Activated CD4-positive, alpha-beta T cell treated with anti-CD3 and anti-CD28 coated beads for 36 hours (primary cell): ENCODE data around the gene GSTA3. TPM values are rescaled to one million over a fixed set of nuclear protein-coding genes. Genes with fewer than 3 reads are reported as not detected.
"Not testable (repeated sequence)": the region's sequence is repeated elsewhere in the genome, so short reads cannot be mapped to it uniquely, and the experiment has no call there.

ENCODE experiments used
- ATAC-seq: fragments of 200-7000 bp; cut with Tn5 transposase; one replicate; pipeline ENCODE4 v1.10.0; 2021; ENCODE audit warnings: mild to moderate bottlenecking, moderate library complexity
- CTCF ChIA-PET: fragments of 350-600 bp; sonication (Branson Sonifier 250); formaldehyde crosslinking; loops from one replicate; lab custom pipeline; 2021; ENCODE audit warnings: antibody characterized with exemption; lab: Charles Lee
- POLR2A ChIA-PET: fragments of 350-600 bp; sonication (Branson Sonifier 250); formaldehyde crosslinking; loops from one replicate; lab custom pipeline; 2021; ENCODE audit warnings: antibody characterized with exemption, inconsistent platforms; lab: Charles Lee
- DNase-seq: peaks from one replicate; pipeline ENCODE4 v3.0.0-alpha.2; 2020
- H3K27ac Mint-ChIP-seq: one replicate; pipeline ENCODE4 v1.8.0; 2021; ENCODE audit warnings: mixed read lengths
- H3K27me3 Mint-ChIP-seq: one replicate; pipeline ENCODE4 v1.8.0; 2021; ENCODE audit warnings: mixed read lengths
- H3K36me3 Mint-ChIP-seq: one replicate; pipeline ENCODE4 v1.8.0; 2021; ENCODE audit warnings: low read depth, mixed read lengths
- H3K4me1 Mint-ChIP-seq: one replicate; pipeline ENCODE4 v1.8.0; 2021; ENCODE audit warnings: mixed read lengths
- H3K4me3 Mint-ChIP-seq: one replicate; pipeline ENCODE4 v1.8.0; 2021; ENCODE audit warnings: mild to moderate bottlenecking, moderate library complexity, mixed read lengths
- H3K9me3 Mint-ChIP-seq: one replicate; pipeline ENCODE4 v1.8.0; 2021; ENCODE audit warnings: low read depth, mixed read lengths
- intact Hi-C, 2 experiments: fragments of 100-400 bp; cut with DNase I in 1 of 2; cut with micrococcal nuclease in 1 of 2; formaldehyde crosslinking; loops; one replicate each; pipeline versions ENCODE4 v1.14.2 to v1.15.1; 2022 to 2024; cut with DNase I, micrococcal nuclease
- total RNA-seq, 2 experiments: library from RNA; stranded (reverse); gene quantifications; one replicate each; pipeline ENCODE4 v1.2.3, GENCODE V29; 2021

The GSTA3 gene
- total RNA-seq, 2 experiments from 2014 or later: not detected

GRCh38 chr6:52856137-52856536 lies 53.4 kb downstream of the GSTA3 start:
- H3K36me3 Mint-ChIP-seq, H3K4me1 Mint-ChIP-seq, DNase-seq, H3K27ac Mint-ChIP-seq, ATAC-seq, H3K9me3 Mint-ChIP-seq, POLR2A ChIA-PET, intact Hi-C loops, CTCF ChIA-PET, H3K4me3 Mint-ChIP-seq: not testable (repeated sequence)
- peaks cover 49% of the 10 kb centered on the region for H3K27me3 Mint-ChIP-seq

GRCh38 chr6:52849137-52849536 lies 60.4 kb downstream of the GSTA3 start:
- H3K9me3 Mint-ChIP-seq: no peaks in the 10 kb centered on the region
- H3K27ac Mint-ChIP-seq: no peak overlapping the region
- intact Hi-C loops: no loop called here
- no peaks in the 10 kb centered on the region for H3K36me3 Mint-ChIP-seq
- H3K27me3 Mint-ChIP-seq: peaks cover 18% of the 10 kb centered on the region
- POLR2A ChIA-PET: no interaction called here
- DNase-seq (no peak), ATAC-seq (no peak)
- CTCF ChIA-PET: no interaction called here
- H3K4me3 Mint-ChIP-seq: no peak overlapping the region
- H3K4me1 Mint-ChIP-seq: no peaks in the 10 kb centered on the region

Other genes starting within 250 kb of the GSTA3 start
- gene TMEM14A, start 238.6 kb downstream of the GSTA3 start, total RNA-seq: 10 to 100 TPM; 10.4 to 18.8 TPM
- not detected for gene GSTA2, start 146.2 kb downstream of the GSTA3 start, total RNA-seq
- not detected for gene GSTA1, start 105.9 kb downstream of the GSTA3 start, total RNA-seq
- gene GSTA5, start 68.9 kb downstream of the GSTA3 start, total RNA-seq: not detected
- gene GSTA4, start 85.6 kb upstream of the GSTA3 start, total RNA-seq: 10 to 100 TPM; 23.5 to 28.9 TPM
- 1 to 10 TPM; 7.5 to 8.2 TPM for gene CILK1, start 152.1 kb upstream of the GSTA3 start, total RNA-seq
- gene FBXO9, start 155.7 kb upstream of the GSTA3 start, total RNA-seq: 10 to 100 TPM; 51.2 to 58.7 TPM
- under 1 TPM in 1 of 2 experiments, not detected in 1; 0.07 TPM for gene GCM1, start 239.1 kb upstream of the GSTA3 start, total RNA-seq